Astrocyte (in vitro differentiated cells and primary cell): ENCODE data around the gene PPP2R5D.

Source experiments
- CTCF ChIP-seq: IDR thresholded peaks from 2 replicates; pipeline ENCODE4 v1.5.1; 2011; ENCODE audit warnings: low read depth, mild to moderate bottlenecking, inconsistent platforms, low read length, moderate library complexity; ENCODE audit not compliant: insufficient read depth
- EZH2 ChIP-seq: IDR thresholded peaks from 2 replicates; pipeline ENCODE4 v1.6.1; 2012; ENCODE audit warnings: mild to moderate bottlenecking, low read length, inconsistent platforms; ENCODE audit not compliant: insufficient read depth

- TF ChIP-seq CTCF (no peak), EZH2 (no peak)
These were observed 13.3 kb upstream of the PPP2R5D start for GRCh38 chr6:42970871-42971612.
